T-cell (primary cell): ENCODE results near the gene DPH2. TPM values are rescaled to one million over a fixed set of nuclear protein-coding genes. Genes with fewer than 3 reads are reported as not detected.
A peak's percentile ranks its signal among the peaks of the same experiment; 100 is the strongest.

Experiments used
- ATAC-seq, 4 experiments: fragments of 200-7000 bp in 3 of 4; fragments of 150-1000 bp in 1 of 4; cut with Tn5 transposase; replicated peaks in 1 of 4; 1 replicate in 3 of 4; 2 replicates in 1 of 4; pipeline ENCODE4 v1.10.0; 2021; ENCODE audit warnings: moderate library complexity in 3 of 4, mild to moderate bottlenecking in 2 of 4, moderate number of reproducible peaks in 1 of 4
- CTCF ChIA-PET, 2 donors: fragments of 300-600 bp; sonication (Branson Sonifier 250); formaldehyde crosslinking; loops; one replicate each; lab custom pipeline; 2022; ENCODE audit warnings: antibody characterized with exemption in 2 of 2; lab: Charles Lee
- POLR2A ChIA-PET, 2 donors: fragments of 300-600 bp; sonication (Branson Sonifier 250); formaldehyde crosslinking; loops; one replicate each; lab custom pipeline; 2022; ENCODE audit warnings: antibody characterized with exemption in 2 of 2; lab: Charles Lee
- DNase-seq, 35 experiments: peaks; one replicate each; pipeline versions ENCODE4 v3.0.0 to v3.0.0-alpha.2; 2013 to 2023
- H3K27ac ChIP-seq: one replicate; pipeline ENCODE4 v1.5.1; 2013; ENCODE audit warnings: low read length
- H3K27me3 ChIP-seq, 2 experiments: replicated peaks in 1 of 2; 1 replicate in 1 of 2; 2 replicates in 1 of 2; pipeline versions ENCODE4 v1.6.1 to v1.7.0; 2013; ENCODE audit warnings: low read length in 1 of 2, mixed read lengths in 1 of 2; ENCODE audit not compliant: control insufficient read depth in 2 of 2, insufficient read depth in 2 of 2; ENCODE audit errors: extremely low read depth in 1 of 2
- H3K36me3 ChIP-seq, 2 donors: 1 replicate in 1 of 2; 2 replicates in 1 of 2; pipeline versions ENCODE4 v1.6.1 to v1.7.0; 2013; ENCODE audit warnings: low read length in 1 of 2; ENCODE audit not compliant: control insufficient read depth in 2 of 2, insufficient read depth in 1 of 2; ENCODE audit errors: extremely low read depth in 1 of 2
- H3K4me1 ChIP-seq, 2 experiments: 1 replicate in 1 of 2; 2 replicates in 1 of 2; pipeline versions ENCODE4 v1.6.1 to v1.7.0; 2013; ENCODE audit warnings: low read length in 2 of 2, mixed read lengths in 1 of 2; ENCODE audit not compliant: insufficient read depth in 2 of 2, control insufficient read depth in 1 of 2; ENCODE audit errors: extremely low read depth in 1 of 2
- H3K4me3 ChIP-seq, 2 donors: 1 replicate in 1 of 2; 2 replicates in 1 of 2; pipeline versions ENCODE4 v1.5.1 to v1.7.0; 2013; ENCODE audit warnings: mild to moderate bottlenecking in 2 of 2, low read length in 1 of 2, moderate library complexity in 1 of 2; ENCODE audit not compliant: control insufficient read depth in 1 of 2; ENCODE audit errors: extremely low read depth in 1 of 2
- H3K9me3 ChIP-seq: 2 replicates; pipeline ENCODE4 v1.7.0; 2013
- H3K27ac Mint-ChIP-seq, 2 donors: one replicate each; pipeline ENCODE4 v1.8.0; 2020 to 2021; ENCODE audit warnings: mild to moderate bottlenecking in 2 of 2, mixed read lengths in 2 of 2
- H3K27me3 Mint-ChIP-seq, 2 donors: one replicate each; pipeline ENCODE4 v1.8.0; 2021 to 2022; ENCODE audit warnings: mixed read lengths in 2 of 2
- H3K36me3 Mint-ChIP-seq: one replicate; pipeline ENCODE4 v1.8.0; 2021; ENCODE audit warnings: mixed read lengths
- H3K4me1 Mint-ChIP-seq, 3 donors: one replicate each; pipeline ENCODE4 v1.8.0; 2020 to 2022; ENCODE audit warnings: mixed read lengths in 3 of 3, mild to moderate bottlenecking in 1 of 3
- H3K4me3 Mint-ChIP-seq, 3 donors: one replicate each; pipeline ENCODE4 v1.8.0; 2020 to 2022; ENCODE audit warnings: mild to moderate bottlenecking in 3 of 3, mixed read lengths in 3 of 3, moderate library complexity in 3 of 3
- H3K9me3 Mint-ChIP-seq, 3 donors: one replicate each; pipeline ENCODE4 v1.8.0; 2020 to 2022; ENCODE audit warnings: mixed read lengths in 3 of 3
- WGBS: methylation state at CpG from one replicate; pipeline ENCODE4 v1.1.5; 2013; ENCODE audit warnings: missing lambda C conversion rate; ENCODE audit not compliant: insufficient coverage; 5-methylcytosine and 5-hydroxymethylcytosine counted together
- total RNA-seq, 35 experiments: library from RNA in 6 of 35; stranded (reverse) in 6 of 35; fragments of 120-200 nt in 1 of 35; gene quantifications; one replicate each; pipeline versions ENCODE4 v1.2.1 to v1.2.4 and lab custom pipeline; 2013 to 2026

DPH2 gene
- total RNA-seq, 5 donors from 2014 or later (not counting 1 experiment from before 2014, with no cell fraction given): 22.1 to 46.6 (median 41.8) TPM

DNA sequence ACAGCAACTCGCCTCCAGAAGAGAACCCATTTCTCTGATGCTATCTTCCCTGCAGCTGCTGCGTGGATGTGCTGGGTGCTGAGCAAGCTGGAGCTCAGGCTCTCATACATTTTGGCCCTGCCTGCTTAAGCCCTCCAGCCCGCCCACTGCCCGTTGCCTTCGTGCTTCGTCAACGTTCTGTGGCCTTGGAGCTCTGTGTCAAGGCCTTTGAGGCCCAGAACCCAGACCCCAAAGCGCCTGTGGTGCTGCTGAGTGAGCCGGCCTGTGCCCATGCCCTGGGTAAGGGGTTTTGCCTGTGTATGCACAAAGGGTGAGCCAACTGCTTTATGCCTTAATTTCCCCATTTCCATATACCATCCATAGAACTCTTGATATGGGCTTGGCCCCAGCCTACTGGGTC lies 1.1 kb downstream of the DPH2 start:
- ATAC-seq (no peak), DNase-seq (no peak)
- H3K9me3 ChIP-seq: no peaks in the 10 kb centered on the region
- peak overlapping the region; percentile 88 to 96 (median 91) for H3K4me3 Mint-ChIP-seq
- ChIA-PET POLR2A (no interaction called here), CTCF (no interaction called here)
- H3K9me3 Mint-ChIP-seq: no peaks in the 10 kb centered on the region
- H3K27ac Mint-ChIP-seq: no peak overlapping the region
- H3K36me3 Mint-ChIP-seq: peaks cover 11% of the 10 kb centered on the region
- 89% methylated on average over 7 of the region's 9 CpGs for WGBS
- no peaks in the 10 kb centered on the region for H3K27me3 ChIP-seq
- H3K36me3 ChIP-seq: peaks cover 0 to 15% of the 10 kb centered on the region in 2 donors
- peak overlapping the region in 1 of 2 donors; percentile 89 for H3K4me3 ChIP-seq
- no peak overlapping the region for H3K27ac ChIP-seq
- peaks cover 11 to 45% of the 10 kb centered on the region in 2 experiments for H3K4me1 ChIP-seq
- H3K27me3 Mint-ChIP-seq: no peaks in the 10 kb centered on the region
- peaks cover 36 to 42% (median 41%) of the 10 kb centered on the region in 3 donors for H3K4me1 Mint-ChIP-seq

- Mint-ChIP-seq H3K4me3 (peak overlapping the region; percentile 88 to 96 (median 91)), H3K27ac (no peak overlapping the region), H3K4me1 (peaks cover 40 to 47% (median 47%) of the 10 kb centered on the region in 3 donors), H3K27me3 (no peaks in the 10 kb centered on the region), H3K9me3 (no peaks in the 10 kb centered on the region), H3K36me3 (peaks cover 14% of the 10 kb centered on the region)
- H3K4me1 ChIP-seq: peaks cover 16 to 50% of the 10 kb centered on the region in 2 experiments
- WGBS: 98% methylated on average over 9 of the region's 17 CpGs
- no peak overlapping the region for H3K4me3 ChIP-seq
- H3K27me3 ChIP-seq: no peaks in the 10 kb centered on the region
- H3K36me3 ChIP-seq: peaks cover 0 to 21% of the 10 kb centered on the region in 2 donors
- ChIA-PET POLR2A (no interaction called here), CTCF (no interaction called here)
- no peaks in the 10 kb centered on the region for H3K9me3 ChIP-seq
- ATAC-seq: no peak
- H3K27ac ChIP-seq: no peak overlapping the region
- DNase-seq: no peak
Observed at GRCh38 chr1:43971336-43971980, 1.6 kb downstream of the DPH2 start.

- H3K27ac Mint-ChIP-seq: peak overlapping the region; percentile 94 to 97
- H3K27ac ChIP-seq: peak overlapping the region; percentile 80
- H3K27me3 Mint-ChIP-seq: no peaks in the 10 kb centered on the region
- H3K4me3 Mint-ChIP-seq: peak overlapping the region; percentile 88 to 90 (median 88)
- peak in 1 of 4 experiments; percentile 0 for ATAC-seq
- peak overlapping the region; percentile 91 to 99 for H3K4me3 ChIP-seq
- peaks cover 63 to 71% (median 64%) of the 10 kb centered on the region in 3 donors for H3K4me1 Mint-ChIP-seq
- ChIA-PET POLR2A (no interaction called here), CTCF (no interaction called here)
- H3K36me3 Mint-ChIP-seq: peaks cover 26% of the 10 kb centered on the region
- H3K4me1 ChIP-seq: peaks cover 18 to 65% of the 10 kb centered on the region in 2 experiments
- no peaks in the 10 kb centered on the region for H3K9me3 Mint-ChIP-seq
- no peaks in the 10 kb centered on the region for H3K9me3 ChIP-seq
- no peak for DNase-seq
- peaks cover 3 to 41% of the 10 kb centered on the region in 2 donors for H3K36me3 ChIP-seq
- WGBS: 44% methylated on average over 9 of the region's 9 CpGs
- H3K27me3 ChIP-seq: peaks cover 0 to 9% of the 10 kb centered on the region in 2 experiments
Observed at GRCh38 chr1:43973981-43974442, 4.2 kb downstream of the DPH2 start.

GRCh38 chr1:43974443-43975248 lies 4.8 kb downstream of the DPH2 start, which contains the start of gene ATP6V0B:
Gene ATP6V0B (plus strand): TSS chr1:43974960. CDS start chr1:43975041, 81 bp downstream.
- H3K9me3 ChIP-seq: no peaks in the 10 kb centered on the region
- H3K4me1 Mint-ChIP-seq: peaks cover 57 to 65% (median 58%) of the 10 kb centered on the region in 3 donors
- H3K27me3 Mint-ChIP-seq: no peaks in the 10 kb centered on the region
- H3K27me3 ChIP-seq: peaks cover 0 to 11% of the 10 kb centered on the region in 2 experiments
- DNase-seq: peak; percentile 80 to 96 (median 91)
- peak; percentile 78 to 82 (median 80) for ATAC-seq
- peaks cover 26% of the 10 kb centered on the region for H3K36me3 Mint-ChIP-seq
- H3K36me3 ChIP-seq: peaks cover 3 to 41% of the 10 kb centered on the region in 2 donors
- peak within 1 kb of the TSS; percentile 88 to 90 (median 88) for H3K4me3 Mint-ChIP-seq
- under 1% methylated on average over 85 of the region's 93 CpGs for WGBS
- peak within 1 kb of the TSS; percentile 94 to 97 for H3K27ac Mint-ChIP-seq
- peak within 1 kb of the TSS; percentile 80 for H3K27ac ChIP-seq
- POLR2A ChIA-PET: interaction anchor here in 1 of 2 donors (0.5 to 0.6 kb wide), 2 partner anchors 14 to 38 kb away, joined by 5 to 6 read pairs; no protein-coding TSS in a partner anchor
- peaks cover 18 to 61% of the 10 kb centered on the region in 2 experiments for H3K4me1 ChIP-seq
- peak within 1 kb of the TSS; percentile 91 to 99 for H3K4me3 ChIP-seq
- no peaks in the 10 kb centered on the region for H3K9me3 Mint-ChIP-seq
- CTCF ChIA-PET: interaction anchor here in 1 of 2 donors (1.1 kb wide), 1 partner anchor 29 kb away, joined by 3 read pairs; no protein-coding TSS in a partner anchor

GRCh38 chr1:43975249-43975961 lies 5.6 kb downstream of the DPH2 start:
- no peaks in the 10 kb centered on the region for H3K9me3 ChIP-seq
- peak overlapping the region; percentile 80 for H3K27ac ChIP-seq
- Mint-ChIP-seq H3K36me3 (peaks cover 26% of the 10 kb centered on the region), H3K27ac (peak overlapping the region; percentile 68 to 75), H3K4me3 (peak overlapping the region; percentile 88 to 90 (median 88)), H3K9me3 (no peaks in the 10 kb centered on the region), H3K27me3 (peaks cover 0 to under 1% of the 10 kb centered on the region in 2 donors), H3K4me1 (peaks cover 50 to 62% (median 56%) of the 10 kb centered on the region in 3 donors)
- DNase-seq (peak in 28 of 35 experiments; percentile 17 to 71 (median 36)), ATAC-seq (peak in 3 of 4 experiments; percentile 2 to 22 (median 11))
- peaks cover 3 to 41% of the 10 kb centered on the region in 2 donors for H3K36me3 ChIP-seq
- ChIA-PET CTCF (interaction anchor here in 1 of 2 donors (0.6 to 1.1 kb wide), 2 partner anchors 30 to 72 kb away, joined by 3 to 4 read pairs; no protein-coding TSS in a partner anchor), POLR2A (interaction anchor here (0.5 to 0.6 kb wide), 3 partner anchors 13 to 698 kb away, joined by 4 to 6 read pairs (median 5); no protein-coding TSS in a partner anchor)
- H3K27me3 ChIP-seq: peaks cover 0 to 18% of the 10 kb centered on the region in 2 experiments
- under 1% methylated on average over 27 of the region's 34 CpGs for WGBS
- H3K4me1 ChIP-seq: peaks cover 15 to 61% of the 10 kb centered on the region in 2 experiments
- peak overlapping the region; percentile 91 to 99 for H3K4me3 ChIP-seq
